NCI-H748 (cell line): ENCODE results near the gene HEATR1.

Experiments used
- DNase-seq: peaks from one replicate; lab custom pipeline; 2025; ENCODE audit not compliant: unreplicated experiment; lab: John Stamatoyannopoulos, UW

Gene HEATR1

GRCh38 chr1:236540813-236541465 is 63.4 kb downstream of the HEATR1 start:
- no peak for DNase-seq

GRCh38 chr1:236536540-236536939 is 67.8 kb downstream of the HEATR1 start:
- DNase-seq = peak; percentile 11

- peak; percentile 95 for DNase-seq
Measured at GRCh38 chr1:236535662-236536161, 68.6 kb downstream of the HEATR1 start.

- no peak for DNase-seq
Measured at GRCh38 chr1:236535190-236535589, 69.1 kb downstream of the HEATR1 start.

- no peak for DNase-seq
Measured at GRCh38 chr1:236534151-236534651, 70.1 kb downstream of the HEATR1 start.

- no peak for DNase-seq
Measured at GRCh38 chr1:236532850-236533249, 71.5 kb downstream of the HEATR1 start.

- DNase-seq = no peak
Measured at GRCh38 chr1:236530959-236531358, 73.4 kb downstream of the HEATR1 start.

GRCh38 chr1:236530286-236530685 is 74.0 kb downstream of the HEATR1 start:
- DNase-seq = no peak

GRCh38 chr1:236526079-236526478 is 78.2 kb downstream of the HEATR1 start:
- no peak for DNase-seq

- no peak for DNase-seq
Measured at GRCh38 chr1:236524895-236525184, 79.5 kb downstream of the HEATR1 start.

GRCh38 chr1:236524142-236524894 is 80.0 kb downstream of the HEATR1 start:
- peak; percentile 78 for DNase-seq

GRCh38 chr1:236523704-236524141 is 80.6 kb downstream of the HEATR1 start, which contains the start of gene LGALS8:
TSS of gene LGALS8 (plus strand) at chr1:236523982. CDS start at chr1:236526071, 2,089 bp downstream.
- peak; percentile 81 for DNase-seq

- DNase-seq = peak; percentile 57
Measured at GRCh38 chr1:236522937-236523703, 81.2 kb downstream of the HEATR1 start.

GRCh38 chr1:236520445-236521005 is 83.8 kb downstream of the HEATR1 start:
- no peak for DNase-seq

GRCh38 chr1:236518322-236518721 is 86.0 kb downstream of the HEATR1 start:
- no peak for DNase-seq

GRCh38 chr1:236516929-236517704 is 87.2 kb downstream of the HEATR1 start:
- peak; percentile 32 for DNase-seq

- peak; percentile 82 for DNase-seq
Measured at GRCh38 chr1:236515443-236515958, 88.8 kb downstream of the HEATR1 start.

GRCh38 chr1:236514703-236515442 is 89.4 kb downstream of the HEATR1 start:
- peak; percentile 78 for DNase-seq

GRCh38 chr1:236511735-236512418 is 92.4 kb downstream of the HEATR1 start:
- no peak for DNase-seq
